Astrocyte (in vitro differentiated cells and primary cell): Measurements from ENCODE around the gene PRKCB.

Experiments used
- EZH2 ChIP-seq: IDR thresholded peaks from 2 replicates; pipeline ENCODE4 v1.6.1; 2012; ENCODE audit warnings: mild to moderate bottlenecking, low read length, inconsistent platforms; ENCODE audit not compliant: insufficient read depth
- TF ChIP-seq, protein P1 (sequence below): IDR thresholded peaks from 2 replicates; pipeline ENCODE4 v1.5.1; 2011; ENCODE audit warnings: low read depth, mild to moderate bottlenecking, inconsistent platforms, low read length, moderate library complexity; ENCODE audit not compliant: insufficient read depth

DNA sequence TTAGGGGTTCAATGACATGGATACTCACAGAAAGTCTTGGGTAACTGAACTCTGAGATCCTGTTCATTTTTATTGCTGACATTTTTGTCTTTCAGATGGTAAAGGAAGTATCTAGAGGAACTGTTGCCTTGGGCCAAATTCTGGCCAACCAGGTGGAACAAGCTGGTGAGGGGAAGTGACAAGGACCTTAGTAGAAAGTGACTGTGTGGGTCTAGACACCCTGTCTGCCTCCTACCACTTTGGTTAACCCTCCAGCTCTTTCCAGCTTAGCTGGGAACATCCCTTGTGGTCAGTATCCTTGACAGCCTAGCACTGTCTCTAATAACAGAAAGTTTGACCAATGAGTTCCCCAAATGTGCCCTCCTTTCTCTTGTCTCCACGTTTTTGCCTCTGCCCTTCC, 28.8 kb upstream of the PRKCB start:
- TF ChIP-seq, protein P1, sequence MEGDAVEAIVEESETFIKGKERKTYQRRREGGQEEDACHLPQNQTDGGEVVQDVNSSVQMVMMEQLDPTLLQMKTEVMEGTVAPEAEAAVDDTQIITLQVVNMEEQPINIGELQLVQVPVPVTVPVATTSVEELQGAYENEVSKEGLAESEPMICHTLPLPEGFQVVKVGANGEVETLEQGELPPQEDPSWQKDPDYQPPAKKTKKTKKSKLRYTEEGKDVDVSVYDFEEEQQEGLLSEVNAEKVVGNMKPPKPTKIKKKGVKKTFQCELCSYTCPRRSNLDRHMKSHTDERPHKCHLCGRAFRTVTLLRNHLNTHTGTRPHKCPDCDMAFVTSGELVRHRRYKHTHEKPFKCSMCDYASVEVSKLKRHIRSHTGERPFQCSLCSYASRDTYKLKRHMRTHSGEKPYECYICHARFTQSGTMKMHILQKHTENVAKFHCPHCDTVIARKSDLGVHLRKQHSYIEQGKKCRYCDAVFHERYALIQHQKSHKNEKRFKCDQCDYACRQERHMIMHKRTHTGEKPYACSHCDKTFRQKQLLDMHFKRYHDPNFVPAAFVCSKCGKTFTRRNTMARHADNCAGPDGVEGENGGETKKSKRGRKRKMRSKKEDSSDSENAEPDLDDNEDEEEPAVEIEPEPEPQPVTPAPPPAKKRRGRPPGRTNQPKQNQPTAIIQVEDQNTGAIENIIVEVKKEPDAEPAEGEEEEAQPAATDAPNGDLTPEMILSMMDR, result no peak
- TF ChIP-seq EZH2, result no peak
